GM12878 (cell line): Measurements from ENCODE around the gene EEF2K. TPM values are rescaled to one million over a fixed set of nuclear protein-coding genes. Genes with fewer than 3 reads are reported as not detected.

Source experiments
- ATAC-seq: fragments of 200-7000 bp; cut with Tn5 transposase; 3 replicates; pipeline ENCODE4 v1.9.1; 2020; ENCODE audit warnings: mild to moderate bottlenecking, moderate library complexity
- BruUV-seq: library from RNA; stranded (reverse); fragments of 400-500 nt; replicated peaks from 2 replicates; lab custom pipeline; 2021; lab: Mats Ljungman, UMichigan
- CTCF ChIA-PET: fragments of 300-600 bp; sonication (Branson Sonifier 250); formaldehyde crosslinking; extraction: SDS; loops from one replicate; lab custom pipeline; 2021; ENCODE audit warnings: inconsistent platforms; lab: Yijun Ruan, JAX
- POLR2A ChIA-PET: fragments of 350-600 bp; formaldehyde crosslinking; extraction: SDS; loops from one replicate; lab custom pipeline; 2021; ENCODE audit warnings: inconsistent platforms; lab: Charles Lee
- RAD21 ChIA-PET: fragments of 300-600 bp; sonication (Branson Sonifier 250); formaldehyde crosslinking; loops from one replicate; lab custom pipeline; 2023; ENCODE audit warnings: antibody characterized with exemption; ENCODE audit not compliant: unreplicated experiment; lab: Charles Lee
- SMC1A ChIA-PET: fragments of 300-600 bp; sonication (Branson Sonifier 250); formaldehyde crosslinking; loops from one replicate; lab custom pipeline; 2023; ENCODE audit not compliant: unreplicated experiment, uncharacterized antibody; lab: Charles Lee
- DNase-seq: peaks from one replicate; pipeline ENCODE4 v3.0.0-alpha.2; 2011; ENCODE audit warnings: low read depth, low spot score
- FAIRE-seq: peaks from 3 replicates; lab custom pipeline; 2011; peaks lifted over from hg19 to GRCh38; lab: Jason Lieb, UNC
- H2AFZ ChIP-seq: 2 replicates; pipeline ENCODE4 v1.6.0; 2011; ENCODE audit warnings: low read depth, low read length, control low read depth; ENCODE audit not compliant: control insufficient read depth
- H3K27ac ChIP-seq: 2 replicates; pipeline ENCODE4 v1.5.1; 2011; ENCODE audit warnings: control low read depth; ENCODE audit not compliant: control insufficient read depth, insufficient read depth
- H3K27me3 ChIP-seq, 2 experiments: replicated peaks in 1 of 2; 2 replicates each; pipeline versions ENCODE4 v1.6.0 to v1.6.1; 2011; ENCODE audit warnings: low read length in 1 of 2; ENCODE audit not compliant: control insufficient read depth in 2 of 2, insufficient read depth in 2 of 2
- H3K36me3 ChIP-seq, 2 experiments: 2 replicates each; pipeline ENCODE4 v1.5.1; 2011; ENCODE audit warnings: low read length in 1 of 2; ENCODE audit not compliant: control insufficient read depth in 2 of 2, insufficient read depth in 2 of 2
- H3K4me1 ChIP-seq: 2 replicates; pipeline ENCODE4 v1.6.1; 2011; ENCODE audit warnings: mild to moderate bottlenecking, low read length, moderate library complexity, mixed read lengths; ENCODE audit not compliant: control insufficient read depth, insufficient read depth
- H3K4me2 ChIP-seq: 2 replicates; pipeline ENCODE4 v1.6.0; 2011; ENCODE audit warnings: control low read depth; ENCODE audit not compliant: control insufficient read depth, insufficient read depth
- H3K4me3 ChIP-seq: fragments of 200-600 bp; sonication (generic); 2 replicates; pipeline ENCODE4 v1.5.1; 2016
- H3K79me2 ChIP-seq: 2 replicates; pipeline ENCODE4 v1.6.0; 2011; ENCODE audit warnings: low read length; ENCODE audit not compliant: control insufficient read depth, insufficient read depth
- H3K9ac ChIP-seq: 2 replicates; pipeline ENCODE4 v1.8.0; 2011; ENCODE audit warnings: low read length, control low read depth, mixed read lengths; ENCODE audit not compliant: control insufficient read depth, insufficient read depth
- H3K9me3 ChIP-seq: replicated peaks from 3 replicates; pipeline ENCODE4 v1.5.1; 2011; ENCODE audit warnings: mild to moderate bottlenecking, low read length; ENCODE audit not compliant: control insufficient read depth, insufficient read depth
- H4K20me1 ChIP-seq: 2 replicates; pipeline ENCODE4 v1.6.0; 2011; ENCODE audit not compliant: control insufficient read depth, insufficient read depth
- BMI1 ChIP-seq: fragments of 450-650 bp; IDR thresholded peaks from 2 replicates; pipeline ENCODE4 v1.6.1; 2016; ENCODE audit warnings: mild to moderate bottlenecking, moderate library complexity, borderline replicate concordance
- CBX3 ChIP-seq: fragments of 200-600 bp; sonication (generic); IDR thresholded peaks from 2 replicates; pipeline ENCODE4 v1.6.1; 2016; ENCODE audit warnings: low read depth, borderline replicate concordance
- HCFC1 ChIP-seq: fragments of 150-350 bp; IDR thresholded peaks from 2 replicates; pipeline ENCODE4 v1.6.1; 2014; ENCODE audit warnings: low read length
- MEF2B ChIP-seq: fragments of 450-650 bp; IDR thresholded peaks from 2 replicates; pipeline ENCODE4 v1.6.1; 2018; ENCODE audit warnings: mild to moderate bottlenecking, moderate library complexity; ENCODE audit not compliant: partially characterized antibody, poor library complexity, severe bottlenecking
- MYB ChIP-seq: fragments of 150-350 bp; IDR thresholded peaks from 2 replicates; pipeline ENCODE4 v1.6.1; 2014; ENCODE audit warnings: mild to moderate bottlenecking, low read depth, low read length, borderline replicate concordance
- NBN ChIP-seq: fragments of 450-650 bp; IDR thresholded peaks from 2 replicates; pipeline ENCODE4 v1.6.1; 2016
- PAX8 ChIP-seq: fragments of 450-650 bp; IDR thresholded peaks from 2 replicates; pipeline ENCODE4 v1.6.1; 2017; ENCODE audit warnings: mild to moderate bottlenecking, moderate library complexity
- RAD51 ChIP-seq: fragments of 450-650 bp; IDR thresholded peaks from 2 replicates; pipeline ENCODE4 v1.6.1; 2016; ENCODE audit warnings: moderate library complexity, mild to moderate bottlenecking, inconsistent platforms
- SMC3 ChIP-seq: IDR thresholded peaks from 2 replicates; pipeline ENCODE4 v1.6.1; 2011; ENCODE audit warnings: low read length, improper control_type of control experiment, borderline replicate concordance
- SUPT20H ChIP-seq: IDR thresholded peaks from 2 replicates; pipeline ENCODE4 v1.6.1; 2011; ENCODE audit warnings: low read depth, mild to moderate bottlenecking, low read length, moderate library complexity, borderline replicate concordance; ENCODE audit not compliant: control insufficient read depth
- TAF1 ChIP-seq: IDR thresholded peaks from 2 replicates; pipeline ENCODE4 v1.6.1; 2011; ENCODE audit warnings: mild to moderate bottlenecking, low read depth, low read length, borderline replicate concordance
- ZBED1 ChIP-seq: IDR thresholded peaks from 2 replicates; pipeline ENCODE4 v1.6.1; 2016; ENCODE audit warnings: borderline replicate concordance
- WGBS: methylation state at CpG from one replicate; pipeline ENCODE4 v1.1.6; 2016; ENCODE audit warnings: low lambda C conversion rate; ENCODE audit not compliant: insufficient replicate concordance, insufficient coverage; ENCODE audit errors: missing lambda C conversion rate; 5-methylcytosine and 5-hydroxymethylcytosine counted together
- in situ Hi-C: fragments of 300-500 bp; cut with MboI; formaldehyde crosslinking; loops from 9 replicates; pipeline ENCODE4 v1.14.3; 2018; ENCODE audit warnings: mixed read lengths
- intact Hi-C: fragments of 100-400 bp; cut with micrococcal nuclease; formaldehyde crosslinking; loops from one replicate; pipeline ENCODE4 v1.14.2; 2022; ENCODE audit not compliant: unreplicated experiment
- polyA plus RNA-seq, 11 experiments: library from polyadenylated mRNA; depleted of rRNA in 4 of 11; unstranded in 6 of 11; stranded (reverse) in 5 of 11; fragments of >200 nt; fragmentation: Nextera tagmentation in 4 of 11; fragmentation: Illumina TruSeq in 1 of 11; extraction: Ambion mirVana in 4 of 11; extraction: Trizol in 1 of 11; gene quantifications; 1 replicate in 1 of 11; 2 replicates in 10 of 11; pipeline versions ENCODE4 v1.2.1 to v1.2.3, GENCODE V29; 2011 to 2016; ENCODE audit warnings: inconsistent platforms in 2 of 11, missing spikeins in 2 of 11, low read depth in 1 of 11
- total RNA-seq, 4 experiments: library from RNA; depleted of rRNA in 3 of 4; stranded (reverse); fragments of >200 nt in 3 of 4; fragmentation: Illumina TruSeq in 1 of 4; extraction: Trizol in 1 of 4; gene quantifications; 2 replicates each; pipeline versions ENCODE4 v1.2.1 to v1.2.3, GENCODE V29; 2013 to 2021

Gene EEF2K
- total and polyA plus RNA-seq, 10 of the 15 experiments (the other 5 are each of a cell fraction or from before 2014, with no cell fraction given) = 2.0 to 29.6 (median 12.2) TPM

DNA sequence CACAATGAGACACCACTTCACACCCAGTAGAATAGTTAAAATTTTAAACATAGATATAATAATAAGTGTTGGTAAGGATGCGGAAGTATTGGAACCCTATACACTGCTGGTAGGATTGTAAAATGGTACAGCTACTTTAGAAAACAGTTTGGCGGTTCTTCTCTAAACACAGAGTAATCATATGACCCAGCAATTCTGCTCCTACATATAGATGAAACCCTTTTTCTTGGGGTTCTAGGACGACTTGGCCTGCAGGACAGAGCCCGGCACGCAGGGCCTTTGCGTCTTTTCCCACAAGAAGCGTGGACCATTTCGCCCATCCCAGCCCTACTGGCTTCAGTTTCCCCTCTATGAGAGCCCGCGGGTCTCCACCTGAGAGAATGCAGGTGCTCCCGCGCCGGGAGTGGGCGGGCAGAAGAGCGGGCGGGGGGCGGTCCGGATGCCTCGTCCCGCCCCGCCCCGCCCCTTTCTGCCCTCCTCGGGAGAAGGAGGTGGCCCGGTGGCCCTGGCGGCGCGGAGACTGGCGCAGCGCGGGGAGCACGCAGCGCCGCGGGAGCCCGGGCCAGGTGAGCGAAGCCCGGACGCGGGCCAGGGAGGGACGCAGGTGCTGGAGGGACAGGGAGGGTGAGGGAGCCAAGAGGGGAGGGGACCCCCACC is 44.0 kb upstream of the EEF2K start, which contains the start of gene SDR42E2:
Gene SDR42E2, plus strand, starts transcription at position 508 of the 657 bp plus-strand sequence. CDS start 3,077 bp downstream, outside the sequence.
- ChIA-PET POLR2A (no interaction called here), RAD21 (no interaction called here), CTCF (no interaction called here), SMC1A (no interaction called here)
- intact Hi-C loops = no loop called here
- no peak within 1 kb of the TSS for H3K4me3 ChIP-seq
- H4K20me1 ChIP-seq = no peaks in the 10 kb centered on the region; the same call in 1 of the 2 replicates
- ATAC-seq (0 out of 3 replicates have a peak, but pooled peaks have one; percentile 17), DNase-seq (no peak), FAIRE-seq (no peak)
- WGBS = 29% methylated on average over 23 of the region's 40 CpGs
- in situ Hi-C loops = no loop called here
- no peak within 1 kb of the TSS for H3K9ac ChIP-seq
- H3K4me1 ChIP-seq = no peaks in the 10 kb centered on the region
- H3K9me3 ChIP-seq = no peaks in the 10 kb centered on the region
- H3K27ac ChIP-seq = no peak within 1 kb of the TSS
- H3K79me2 ChIP-seq = no peaks in the 10 kb centered on the region
- H3K36me3 ChIP-seq = no peaks in the 10 kb centered on the region
- H3K27me3 ChIP-seq = peaks cover 0 to 3% of the 10 kb centered on the region in 2 experiments; a peak in 3 of 4 replicates
- H2AFZ ChIP-seq = no peak within 1 kb of the TSS
- no TSS peak for BruUV-seq
- TF ChIP-seq PAX8 (no peak), SUPT20H (no peak), MYB (no peak), SMC3 (no peak)
- no peak within 1 kb of the TSS for H3K4me2 ChIP-seq

DNA sequence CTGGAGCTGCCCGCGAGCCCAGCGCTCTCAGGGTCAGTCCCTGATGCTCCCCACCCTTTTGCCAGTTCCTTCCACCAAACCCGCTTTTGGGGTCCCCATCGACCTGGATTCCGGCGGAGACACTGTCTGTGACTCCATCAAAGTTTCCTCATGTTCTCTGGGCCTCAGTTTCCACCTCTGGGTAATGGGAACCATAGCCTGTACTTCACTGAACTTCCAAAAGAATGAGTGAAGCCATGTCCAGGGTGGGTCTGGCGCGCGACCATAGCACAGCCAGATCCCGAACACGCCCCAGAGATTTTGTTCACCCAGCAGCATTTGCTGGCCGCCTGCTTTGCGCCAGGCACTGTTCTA is 43.4 kb upstream of the EEF2K start:
- ChIA-PET POLR2A (no interaction called here), CTCF (no interaction called here), SMC1A (no interaction called here), RAD21 (no interaction called here)
- Histone ChIP-seq H3K79me2 (no peaks in the 10 kb centered on the region), H3K4me1 (no peaks in the 10 kb centered on the region), H3K27ac (no peak overlapping the region), H2AFZ (no peak overlapping the region), H3K9ac (no peak overlapping the region), H3K4me3 (no peak overlapping the region), H3K27me3 (peaks cover 0 to 2% of the 10 kb centered on the region in 2 experiments; a peak in 3 of 4 replicates), H4K20me1 (no peaks in the 10 kb centered on the region; the same call in 1 of the 2 replicates), H3K9me3 (no peaks in the 10 kb centered on the region), H3K4me2 (no peak overlapping the region), H3K36me3 (no peaks in the 10 kb centered on the region)
- WGBS = 75% methylated on average over 14 of the region's 14 CpGs
- BruUV-seq = no TSS peak
- in situ Hi-C loops = no loop called here
- no peak for FAIRE-seq
- no peak for ATAC-seq
- intact Hi-C loops = no loop called here
- DNase-seq = no peak
- TF ChIP-seq BMI1 (no peak), CBX3 (no peak), NBN (no peak), HCFC1 (no peak), RAD51 (no peak), MEF2B (no peak), TAF1 (no peak), ZBED1 (no peak)
